Esophagus muscularis mucosa (tissue), 4 donors: Measurements from ENCODE around the gene KLHL3.

ENCODE experiments used
- CTCF ChIP-seq, 3 experiments: fragments of 200-600 bp in 2 of 3; fragments of 450-650 bp in 1 of 3; sonication (generic) in 2 of 3; IDR thresholded peaks; one replicate each; pipeline ENCODE4 v1.5.1; 2017 to 2019; ENCODE audit warnings: antibody characterized with exemption in 3 of 3, mild to moderate bottlenecking in 2 of 3, moderate library complexity in 1 of 3
- EP300 ChIP-seq: sonication (generic); formaldehyde crosslinking; IDR thresholded peaks from one replicate; pipeline ENCODE4 v1.6.1; 2017; ENCODE audit warnings: antibody characterized with exemption
- POLR2A ChIP-seq: fragments of 450-650 bp; IDR thresholded peaks from one replicate; pipeline ENCODE4 v1.6.1; 2017; ENCODE audit warnings: antibody characterized with exemption, moderate library complexity, mild to moderate bottlenecking, low read depth
- POLR2AphosphoS5 ChIP-seq, 2 donors: sonication (generic); formaldehyde crosslinking; IDR thresholded peaks; one replicate each; pipeline ENCODE4 v1.6.1; 2017; ENCODE audit warnings: antibody characterized with exemption in 2 of 2

- TF ChIP-seq CTCF (IDR thresholded peaks at IDR 0.05) (no peak), POLR2A (no peak), POLR2AphosphoS5 (IDR thresholded peaks at IDR 0.05) (no peak), EP300 (no peak)
These were observed 3.8 kb upstream of the KLHL3 start for GRCh38 chr5:137739737-137740136.
